GM23338 (cell line): ENCODE measurements around the gene PURA. TPM values are rescaled to one million over a fixed set of nuclear protein-coding genes. Genes with fewer than 3 reads are reported as not detected.

Source experiments
- ATAC-seq: fragments of 200-7000 bp; cut with Tn5 transposase; 3 replicates; pipeline ENCODE4 v1.9.1; 2020
- DNase-seq: peaks from one replicate; pipeline ENCODE4 v3.0.0-alpha.2; 2015; ENCODE audit warnings: low spot score
- H2AFZ ChIP-seq: fragments of 200-600 bp; sonication (generic); 2 replicates; pipeline ENCODE4 v1.8.0; 2016; ENCODE audit warnings: antibody characterized with exemption, mild to moderate bottlenecking, moderate library complexity
- H3F3A ChIP-seq: fragments of 200-600 bp; sonication (generic); replicated peaks from 2 replicates; pipeline ENCODE4 v1.8.0; 2017; ENCODE audit warnings: antibody characterized with exemption, mixed run types, low read depth
- H3K27ac ChIP-seq: fragments of 200-600 bp; sonication (generic); 2 replicates; pipeline ENCODE4 v1.6.1; 2016; ENCODE audit warnings: low read depth
- H3K27me3 ChIP-seq: fragments of 200-600 bp; sonication (generic); 2 replicates; pipeline ENCODE4 v1.8.0; 2016; ENCODE audit warnings: mild to moderate bottlenecking, mixed run types, moderate library complexity; ENCODE audit not compliant: insufficient read depth
- H3K36me3 ChIP-seq: fragments of 200-600 bp; sonication (generic); 2 replicates; pipeline ENCODE4 v1.8.0; 2016; ENCODE audit warnings: mild to moderate bottlenecking; ENCODE audit not compliant: insufficient read depth
- H3K4me1 ChIP-seq: fragments of 200-600 bp; sonication (generic); 2 replicates; pipeline ENCODE4 v1.8.0; 2016; ENCODE audit warnings: mild to moderate bottlenecking, moderate library complexity; ENCODE audit not compliant: insufficient read depth
- H3K4me2 ChIP-seq: fragments of 200-600 bp; sonication (generic); 2 replicates; pipeline ENCODE4 v1.7.1; 2017; ENCODE audit warnings: mixed run types
- H3K4me3 ChIP-seq: fragments of 200-600 bp; sonication (generic); 2 replicates; pipeline ENCODE4 v1.6.1; 2016; ENCODE audit warnings: mixed run types
- H3K79me2 ChIP-seq: fragments of 200-600 bp; sonication (generic); replicated peaks from 2 replicates; pipeline ENCODE4 v1.8.0; 2017; ENCODE audit warnings: mild to moderate bottlenecking; ENCODE audit not compliant: insufficient read depth
- H3K9me2 ChIP-seq: fragments of 200-600 bp; sonication (generic); 2 replicates; pipeline ENCODE4 v1.8.0; 2017; ENCODE audit not compliant: insufficient read depth
- H4K20me1 ChIP-seq: fragments of 200-600 bp; sonication (generic); replicated peaks from 2 replicates; pipeline ENCODE4 v1.8.0; 2017; ENCODE audit warnings: mild to moderate bottlenecking; ENCODE audit not compliant: insufficient read depth
- H3K27ac Mint-ChIP-seq: 2 replicates; pipeline ENCODE4 v1.8.0; 2020; ENCODE audit warnings: inconsistent platforms, mild to moderate bottlenecking, moderate library complexity, mixed read lengths
- H3K27me3 Mint-ChIP-seq: 3 replicates; pipeline ENCODE4 v1.8.0; 2022; ENCODE audit warnings: low read depth, mild to moderate bottlenecking, moderate library complexity, mixed read lengths, inconsistent platforms; ENCODE audit not compliant: insufficient read depth, poor library complexity
- H3K36me3 Mint-ChIP-seq: 3 replicates; pipeline ENCODE4 v1.8.0; 2021; ENCODE audit warnings: low read depth, mild to moderate bottlenecking, inconsistent platforms, moderate library complexity, mixed read lengths
- H3K4me1 Mint-ChIP-seq: 3 replicates; pipeline ENCODE4 v1.8.0; 2020; ENCODE audit warnings: mild to moderate bottlenecking, inconsistent platforms, mixed read lengths
- H3K4me3 Mint-ChIP-seq: 3 replicates; pipeline ENCODE4 v1.8.0; 2021; ENCODE audit warnings: moderate library complexity, mild to moderate bottlenecking, inconsistent platforms, mixed read lengths
- H3K9me3 Mint-ChIP-seq: 3 replicates; pipeline ENCODE4 v1.8.0; 2020; ENCODE audit warnings: moderate library complexity, mild to moderate bottlenecking, inconsistent platforms, mixed read lengths
- CREB1 ChIP-seq: fragments of 250-450 bp; sonication (Bioruptor Pico); IDR thresholded peaks from 2 replicates; pipeline ENCODE4 v1.5.0; 2020; ENCODE audit warnings: low read depth, mild to moderate bottlenecking, moderate library complexity
- EZH2 ChIP-seq: fragments of 200-600 bp; sonication (generic); IDR thresholded peaks from one replicate; pipeline ENCODE4 v1.8.0; 2017; ENCODE audit warnings: antibody characterized with exemption, mild to moderate bottlenecking, low read depth; ENCODE audit not compliant: unreplicated experiment
- EZH2phosphoT487 ChIP-seq: fragments of 200-600 bp; sonication (generic); IDR thresholded peaks from one replicate; pipeline ENCODE4 v1.8.1; 2018; ENCODE audit warnings: antibody characterized with exemption; ENCODE audit not compliant: unreplicated experiment
- NANOG ChIP-seq: IDR thresholded peaks from 2 replicates; pipeline ENCODE4 v1.6.1; 2016; ENCODE audit warnings: antibody characterized with exemption, borderline replicate concordance
- POLR2AphosphoS5 ChIP-seq: IDR thresholded peaks from 2 replicates; pipeline ENCODE4 v1.6.1; 2016; ENCODE audit warnings: antibody characterized with exemption, low read depth
- ZNF114 ChIP-seq: fragments of 250-450 bp; sonication (Bioruptor Pico); IDR thresholded peaks from 2 replicates; pipeline ENCODE4 v1.5.0; 2020; ENCODE audit warnings: mild to moderate bottlenecking, moderate library complexity
- polyA plus RNA-seq: library from polyadenylated mRNA; unstranded; fragments of >200 nt; fragmentation: Nextera tagmentation; extraction: Ambion mirVana; gene quantifications from 2 replicates; pipeline ENCODE4 v1.2.1, GENCODE V29; 2016
- total RNA-seq: library from RNA; depleted of rRNA; stranded (reverse); fragments of >200 nt; shearing (Covaris generic); gene quantifications from 2 replicates; pipeline ENCODE4 v1.2.3, GENCODE V29; 2014
- TF ChIP-seq, protein P1 (sequence below): fragments of 250-450 bp; sonication (Bioruptor Pico); IDR thresholded peaks from 2 replicates; pipeline ENCODE4 v1.5.0; 2020; ENCODE audit warnings: mild to moderate bottlenecking, moderate library complexity

PURA gene
- total and polyA plus RNA-seq, 2 experiments from 2014 or later = 1.5 to 2.3 TPM

DNA sequence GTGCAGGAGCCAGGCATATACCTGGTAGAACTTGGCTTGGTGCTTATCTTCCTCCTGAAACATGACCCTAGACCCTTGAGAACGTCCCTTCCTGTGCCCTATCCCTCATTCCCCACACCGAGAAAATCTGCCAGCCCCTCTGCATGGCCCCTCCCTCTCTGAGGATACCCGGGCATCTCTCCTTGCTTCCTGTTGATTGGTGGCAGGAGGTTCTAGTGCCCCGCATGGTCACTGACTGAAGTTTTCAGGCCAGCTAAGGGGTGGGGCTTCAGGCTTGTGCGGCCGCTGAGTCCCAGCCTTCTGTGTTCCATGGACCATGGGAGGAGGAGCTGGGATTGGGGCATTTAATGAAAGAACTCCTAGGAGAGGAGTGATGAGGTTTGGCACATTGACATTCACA lies 34.6 kb downstream of the PURA start (continued):
- TF ChIP-seq, protein P1, sequence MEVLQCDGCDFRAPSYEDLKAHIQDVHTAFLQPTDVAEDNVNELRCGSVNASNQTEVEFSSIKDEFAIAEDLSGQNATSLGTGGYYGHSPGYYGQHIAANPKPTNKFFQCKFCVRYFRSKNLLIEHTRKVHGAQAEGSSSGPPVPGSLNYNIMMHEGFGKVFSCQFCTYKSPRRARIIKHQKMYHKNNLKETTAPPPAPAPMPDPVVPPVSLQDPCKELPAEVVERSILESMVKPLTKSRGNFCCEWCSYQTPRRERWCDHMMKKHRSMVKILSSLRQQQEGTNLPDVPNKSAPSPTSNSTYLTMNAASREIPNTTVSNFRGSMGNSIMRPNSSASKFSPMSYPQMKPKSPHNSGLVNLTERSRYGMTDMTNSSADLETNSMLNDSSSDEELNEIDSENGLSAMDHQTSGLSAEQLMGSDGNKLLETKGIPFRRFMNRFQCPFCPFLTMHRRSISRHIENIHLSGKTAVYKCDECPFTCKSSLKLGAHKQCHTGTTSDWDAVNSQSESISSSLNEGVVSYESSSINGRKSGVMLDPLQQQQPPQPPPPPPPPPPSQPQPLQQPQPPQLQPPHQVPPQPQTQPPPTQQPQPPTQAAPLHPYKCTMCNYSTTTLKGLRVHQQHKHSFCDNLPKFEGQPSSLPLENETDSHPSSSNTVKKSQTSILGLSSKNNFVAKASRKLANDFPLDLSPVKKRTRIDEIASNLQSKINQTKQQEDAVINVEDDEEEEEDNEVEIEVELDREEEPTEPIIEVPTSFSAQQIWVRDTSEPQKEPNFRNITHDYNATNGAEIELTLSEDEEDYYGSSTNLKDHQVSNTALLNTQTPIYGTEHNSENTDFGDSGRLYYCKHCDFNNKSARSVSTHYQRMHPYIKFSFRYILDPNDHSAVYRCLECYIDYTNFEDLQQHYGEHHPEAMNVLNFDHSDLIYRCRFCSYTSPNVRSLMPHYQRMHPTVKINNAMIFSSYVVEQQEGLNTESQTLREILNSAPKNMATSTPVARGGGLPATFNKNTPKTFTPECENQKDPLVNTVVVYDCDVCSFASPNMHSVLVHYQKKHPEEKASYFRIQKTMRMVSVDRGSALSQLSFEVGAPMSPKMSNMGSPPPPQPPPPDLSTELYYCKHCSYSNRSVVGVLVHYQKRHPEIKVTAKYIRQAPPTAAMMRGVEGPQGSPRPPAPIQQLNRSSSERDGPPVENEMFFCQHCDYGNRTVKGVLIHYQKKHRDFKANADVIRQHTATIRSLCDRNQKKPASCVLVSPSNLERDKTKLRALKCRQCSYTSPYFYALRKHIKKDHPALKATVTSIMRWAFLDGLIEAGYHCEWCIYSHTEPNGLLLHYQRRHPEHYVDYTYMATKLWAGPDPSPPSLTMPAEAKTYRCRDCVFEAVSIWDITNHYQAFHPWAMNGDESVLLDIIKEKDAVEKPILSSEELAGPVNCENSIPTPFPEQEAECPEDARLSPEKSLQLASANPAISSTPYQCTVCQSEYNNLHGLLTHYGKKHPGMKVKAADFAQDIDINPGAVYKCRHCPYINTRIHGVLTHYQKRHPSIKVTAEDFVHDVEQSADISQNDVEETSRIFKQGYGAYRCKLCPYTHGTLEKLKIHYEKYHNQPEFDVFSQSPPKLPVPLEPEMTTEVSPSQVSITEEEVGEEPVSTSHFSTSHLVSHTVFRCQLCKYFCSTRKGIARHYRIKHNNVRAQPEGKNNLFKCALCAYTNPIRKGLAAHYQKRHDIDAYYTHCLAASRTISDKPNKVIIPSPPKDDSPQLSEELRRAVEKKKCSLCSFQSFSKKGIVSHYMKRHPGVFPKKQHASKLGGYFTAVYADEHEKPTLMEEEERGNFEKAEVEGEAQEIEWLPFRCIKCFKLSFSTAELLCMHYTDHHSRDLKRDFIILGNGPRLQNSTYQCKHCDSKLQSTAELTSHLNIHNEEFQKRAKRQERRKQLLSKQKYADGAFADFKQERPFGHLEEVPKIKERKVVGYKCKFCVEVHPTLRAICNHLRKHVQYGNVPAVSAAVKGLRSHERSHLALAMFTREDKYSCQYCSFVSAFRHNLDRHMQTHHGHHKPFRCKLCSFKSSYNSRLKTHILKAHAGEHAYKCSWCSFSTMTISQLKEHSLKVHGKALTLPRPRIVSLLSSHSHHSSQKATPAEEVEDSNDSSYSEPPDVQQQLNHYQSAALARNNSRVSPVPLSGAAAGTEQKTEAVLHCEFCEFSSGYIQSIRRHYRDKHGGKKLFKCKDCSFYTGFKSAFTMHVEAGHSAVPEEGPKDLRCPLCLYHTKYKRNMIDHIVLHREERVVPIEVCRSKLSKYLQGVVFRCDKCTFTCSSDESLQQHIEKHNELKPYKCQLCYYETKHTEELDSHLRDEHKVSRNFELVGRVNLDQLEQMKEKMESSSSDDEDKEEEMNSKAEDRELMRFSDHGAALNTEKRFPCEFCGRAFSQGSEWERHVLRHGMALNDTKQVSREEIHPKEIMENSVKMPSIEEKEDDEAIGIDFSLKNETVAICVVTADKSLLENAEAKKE (CRISPR knock-in tag) = no peak

DNA sequence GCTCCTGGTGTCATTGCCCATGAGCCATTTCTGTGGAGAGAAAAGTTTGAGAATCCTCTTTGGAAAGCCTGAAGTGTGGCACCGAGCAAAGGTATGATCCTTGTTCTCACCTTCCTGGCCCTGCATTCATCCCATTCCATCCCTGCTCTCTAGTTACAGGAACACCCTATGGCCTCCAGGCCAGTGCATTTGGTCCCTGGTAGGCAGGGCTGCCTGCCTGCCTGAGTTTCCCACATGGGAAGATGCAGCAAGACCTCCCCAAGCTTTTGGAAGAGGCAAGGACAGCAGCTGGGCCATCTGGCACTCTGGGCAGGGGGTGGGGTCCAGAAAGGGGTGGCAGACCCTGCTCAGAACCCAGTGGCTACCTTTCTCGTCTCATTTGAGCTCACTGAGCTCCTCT lies 36.3 kb downstream of the PURA start:
- Histone ChIP-seq H3K36me3 (no peaks in the 10 kb centered on the region; the same call in 1 of the 2 replicates), H3K4me1 (peaks cover 24% of the 10 kb centered on the region), H3K79me2 (no peaks in the 10 kb centered on the region), H2AFZ (no peak overlapping the region), H3K9me2 (no peaks in the 10 kb centered on the region), H3K4me2 (no peak overlapping the region), H3K4me3 (no peak overlapping the region), H3F3A (no peaks in the 10 kb centered on the region), H3K27ac (no peak overlapping the region), H4K20me1 (peaks cover 2% of the 10 kb centered on the region; the same call in 1 of the 2 replicates), H3K27me3 (peaks cover 66% of the 10 kb centered on the region)
- H3K27ac Mint-ChIP-seq = no peak overlapping the region
- ATAC-seq = no peak
- TF ChIP-seq EZH2phosphoT487 = no peak
- TF ChIP-seq NANOG = no peak
- no peak for TF ChIP-seq POLR2AphosphoS5
- TF ChIP-seq EZH2 = no peak
- TF ChIP-seq CREB1 (CRISPR knock-in tag) = no peak
- TF ChIP-seq ZNF114 = no peak
- H3K27me3 Mint-ChIP-seq = peaks cover 38% of the 10 kb centered on the region
- H3K36me3 Mint-ChIP-seq = no peaks in the 10 kb centered on the region
- peaks cover 47% of the 10 kb centered on the region for H3K4me1 Mint-ChIP-seq
- no peaks in the 10 kb centered on the region for H3K9me3 Mint-ChIP-seq
- H3K4me3 Mint-ChIP-seq = no peak overlapping the region
- DNase-seq = no peak
